Measurements from ENCODE around the gene KRT15.

DNA sequence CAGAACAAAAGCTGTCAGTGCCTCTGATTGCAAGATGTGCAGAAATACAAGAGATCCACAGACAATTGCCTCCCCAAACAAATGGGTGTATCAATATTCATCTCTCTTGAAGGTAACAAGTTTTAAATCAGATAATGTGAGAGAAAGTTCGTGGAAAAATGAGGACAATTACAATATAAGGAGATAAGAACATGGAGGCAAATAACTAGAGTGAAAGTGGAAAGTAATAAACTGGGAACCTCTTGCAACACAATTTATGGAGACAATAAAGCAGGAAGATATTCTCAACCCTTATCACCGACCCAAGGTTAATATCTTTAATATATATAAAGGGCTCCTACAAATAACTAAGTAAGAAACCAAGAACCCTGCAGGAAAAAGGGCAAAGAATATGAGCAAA is 23.7 kb upstream of the KRT15 start:
- TF ChIP-seq, protein P1, sequence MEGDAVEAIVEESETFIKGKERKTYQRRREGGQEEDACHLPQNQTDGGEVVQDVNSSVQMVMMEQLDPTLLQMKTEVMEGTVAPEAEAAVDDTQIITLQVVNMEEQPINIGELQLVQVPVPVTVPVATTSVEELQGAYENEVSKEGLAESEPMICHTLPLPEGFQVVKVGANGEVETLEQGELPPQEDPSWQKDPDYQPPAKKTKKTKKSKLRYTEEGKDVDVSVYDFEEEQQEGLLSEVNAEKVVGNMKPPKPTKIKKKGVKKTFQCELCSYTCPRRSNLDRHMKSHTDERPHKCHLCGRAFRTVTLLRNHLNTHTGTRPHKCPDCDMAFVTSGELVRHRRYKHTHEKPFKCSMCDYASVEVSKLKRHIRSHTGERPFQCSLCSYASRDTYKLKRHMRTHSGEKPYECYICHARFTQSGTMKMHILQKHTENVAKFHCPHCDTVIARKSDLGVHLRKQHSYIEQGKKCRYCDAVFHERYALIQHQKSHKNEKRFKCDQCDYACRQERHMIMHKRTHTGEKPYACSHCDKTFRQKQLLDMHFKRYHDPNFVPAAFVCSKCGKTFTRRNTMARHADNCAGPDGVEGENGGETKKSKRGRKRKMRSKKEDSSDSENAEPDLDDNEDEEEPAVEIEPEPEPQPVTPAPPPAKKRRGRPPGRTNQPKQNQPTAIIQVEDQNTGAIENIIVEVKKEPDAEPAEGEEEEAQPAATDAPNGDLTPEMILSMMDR (IDR thresholded peaks at IDR 0.05), result no peak
- no peak for TF ChIP-seq POLR2A (IDR thresholded peaks at IDR 0.05)
